ENCODE results near the gene SARM1. TPM values are rescaled to one million over a fixed set of nuclear protein-coding genes. Genes with fewer than 3 reads are reported as not detected.

Gene SARM1
- total RNA-seq, 1 experiment from 2014 or later: 32.8 TPM

GRCh38 chr17:28370035-28370743 lies 1.3 kb upstream of the SARM1 start, which contains the start of gene VTN:
Gene VTN (minus strand): TSS chr17:28370307. CDS start chr17:28370203, 104 bp downstream.
- Mint-ChIP-seq H3K9me3 (ENCODE audit: unreplicated experiment) (no peaks in the 10 kb centered on the region), H3K27ac (ENCODE audit: unreplicated experiment) (peak within 1 kb of the TSS; percentile 88), H3K27me3 (ENCODE audit: insufficient read depth, unreplicated experiment) (no peaks in the 10 kb centered on the region), H3K4me1 (ENCODE audit: low read depth, unreplicated experiment) (peaks cover 54% of the 10 kb centered on the region), H3K4me3 (ENCODE audit: unreplicated experiment) (peak within 1 kb of the TSS; percentile 75), H3K36me3 (ENCODE audit: insufficient read depth, unreplicated experiment) (peaks cover 54% of the 10 kb centered on the region)
- peak within 1 kb of the TSS; percentile 46 for H3K4me3 ChIP-seq (ENCODE audit: low read depth, low read length)
- ChIA-PET CTCF (interaction anchor here (0.6 to 6.0 kb wide), 28 partner anchors 9 to 329 kb away, joined by 3 to 45 read pairs (median 5); partner anchors contain the start of genes IFT20, PIGS, POLDIP2 and SLC46A1), POLR2A (interaction anchor here (0.5 to 4.7 kb wide), 18 partner anchors 9 to 329 kb away, joined by 3 to 87 read pairs (median 5); partner anchors contain the start of genes IFT20, POLDIP2 and TNFAIP1)
- H3K9me3 ChIP-seq: no peaks in the 10 kb centered on the region
- peak in 1 of 2 experiments; percentile 67 for TF ChIP-seq CTCF (IDR thresholded peaks at IDR 0.05; ENCODE audit: insufficient read depth in 1 of 2, low read depth in 1 of 2, low read length in 1 of 2, severe bottlenecking in 1 of 2, unreplicated experiment in 1 of 2)
- intact Hi-C loops (cut with micrococcal nuclease; ENCODE audit: unreplicated experiment): loop anchor here (1.0 kb wide), 1 partner anchor 34 kb away; no protein-coding TSS in a partner anchor
- peaks cover 46% of the 10 kb centered on the region for H3K4me1 ChIP-seq
- no peaks in the 10 kb centered on the region for H3K27me3 ChIP-seq (replicated peaks; ENCODE audit: control insufficient read depth, insufficient read depth, low read length)
- DNase-seq: peak; percentile 100
- BruUV-seq (replicated peaks): no TSS peak
- H3K36me3 ChIP-seq (ENCODE audit: control insufficient read depth, insufficient read depth, low read length): peaks cover 14% of the 10 kb centered on the region

GRCh38 chr17:28370744-28371103 lies 770 bp upstream of the SARM1 start:
- Mint-ChIP-seq H3K4me1 (ENCODE audit: low read depth, unreplicated experiment) (peaks cover 54% of the 10 kb centered on the region), H3K4me3 (ENCODE audit: unreplicated experiment) (peak overlapping the region; percentile 75), H3K27me3 (ENCODE audit: insufficient read depth, unreplicated experiment) (no peaks in the 10 kb centered on the region), H3K27ac (ENCODE audit: unreplicated experiment) (peak overlapping the region; percentile 88), H3K36me3 (ENCODE audit: insufficient read depth, unreplicated experiment) (peaks cover 54% of the 10 kb centered on the region), H3K9me3 (ENCODE audit: unreplicated experiment) (no peaks in the 10 kb centered on the region)
- no peak for TF ChIP-seq CTCF (IDR thresholded peaks at IDR 0.05; ENCODE audit: insufficient read depth in 1 of 2, low read depth in 1 of 2, low read length in 1 of 2, severe bottlenecking in 1 of 2, unreplicated experiment in 1 of 2)
- Histone ChIP-seq H3K4me3 (ENCODE audit: low read depth, low read length) (peak overlapping the region; percentile 40), H3K36me3 (ENCODE audit: control insufficient read depth, insufficient read depth, low read length) (peaks cover 14% of the 10 kb centered on the region), H3K4me1 (peaks cover 46% of the 10 kb centered on the region), H3K9me3 (no peaks in the 10 kb centered on the region), H3K27me3 (replicated peaks; ENCODE audit: control insufficient read depth, insufficient read depth, low read length) (no peaks in the 10 kb centered on the region)
- TSS peak; percentile 53 for BruUV-seq (replicated peaks)
- CTCF ChIA-PET: interaction anchor here (0.6 to 6.0 kb wide), 21 partner anchors 9 to 137 kb away, joined by 3 to 45 read pairs (median 5); partner anchors contain the start of genes IFT20, POLDIP2, SLC46A1 and TNFAIP1
- POLR2A ChIA-PET: interaction anchor here (1.0 to 4.7 kb wide), 14 partner anchors 10 to 105 kb away, joined by 3 to 87 read pairs (median 5); partner anchors contain the start of genes IFT20, POLDIP2 and TNFAIP1
- intact Hi-C loops (cut with micrococcal nuclease; ENCODE audit: unreplicated experiment): loop anchor here (1.0 kb wide), 2 partner anchors 10 to 34 kb away; no protein-coding TSS in a partner anchor
- DNase-seq: no peak

- DNase-seq: no peak
- H3K4me3 ChIP-seq (ENCODE audit: low read depth, low read length): peak overlapping the region; percentile 40
- Mint-ChIP-seq H3K4me1 (ENCODE audit: low read depth, unreplicated experiment) (peaks cover 50% of the 10 kb centered on the region), H3K27ac (ENCODE audit: unreplicated experiment) (peak overlapping the region; percentile 88), H3K4me3 (ENCODE audit: unreplicated experiment) (peak overlapping the region; percentile 75), H3K36me3 (ENCODE audit: insufficient read depth, unreplicated experiment) (peaks cover 39% of the 10 kb centered on the region), H3K9me3 (ENCODE audit: unreplicated experiment) (no peaks in the 10 kb centered on the region), H3K27me3 (ENCODE audit: insufficient read depth, unreplicated experiment) (no peaks in the 10 kb centered on the region)
- H3K27me3 ChIP-seq (replicated peaks; ENCODE audit: control insufficient read depth, insufficient read depth, low read length): no peaks in the 10 kb centered on the region
- no peak for TF ChIP-seq CTCF (IDR thresholded peaks at IDR 0.05; ENCODE audit: insufficient read depth in 1 of 2, low read depth in 1 of 2, low read length in 1 of 2, severe bottlenecking in 1 of 2, unreplicated experiment in 1 of 2)
- intact Hi-C loops (cut with micrococcal nuclease; ENCODE audit: unreplicated experiment): no loop called here
- H3K36me3 ChIP-seq (ENCODE audit: control insufficient read depth, insufficient read depth, low read length): peaks cover 8% of the 10 kb centered on the region
- no peaks in the 10 kb centered on the region for H3K9me3 ChIP-seq
- no TSS peak for BruUV-seq (replicated peaks)
- CTCF ChIA-PET: interaction anchor here (1.4 kb wide), 1 partner anchor 44 kb away, joined by 5 read pairs; no protein-coding TSS in a partner anchor
- POLR2A ChIA-PET: interaction anchor here (0.6 to 4.7 kb wide), 3 partner anchors 14 to 215 kb away, joined by 3 to 87 read pairs (median 74); partner anchors contain the start of genes IFT20, POLDIP2 and TNFAIP1
- H3K4me1 ChIP-seq: peaks cover 40% of the 10 kb centered on the region
These were observed 880 bp downstream of the SARM1 start for GRCh38 chr17:28372203-28372944.
